H1 (cell line): ENCODE measurements around the gene HIPK1. TPM values are rescaled to one million over a fixed set of nuclear protein-coding genes. Genes with fewer than 3 reads are reported as not detected.

Experiments used
- CTCF ChIA-PET: fragments of 300-600 bp; sonication (Branson Sonifier 250); formaldehyde crosslinking; loops from one replicate; lab custom pipeline; 2021; ENCODE audit not compliant: partially characterized antibody; lab: Charles Lee
- POLR2A ChIA-PET: fragments of 300-600 bp; sonication (Branson Sonifier 250); formaldehyde crosslinking; loops from one replicate; lab custom pipeline; 2021; ENCODE audit warnings: inconsistent platforms; ENCODE audit not compliant: partially characterized antibody; lab: Charles Lee
- DNase-seq, 2 experiments: peaks; one replicate each; pipeline versions ENCODE4 v3.0.0 to v3.0.0-alpha.2; 2010 to 2022; ENCODE audit warnings: low spot score in 2 of 2, low read depth in 1 of 2, mixed read lengths in 1 of 2
- FAIRE-seq: peaks from 2 replicates; lab custom pipeline; 2011; peaks lifted over from hg19 to GRCh38; lab: Jason Lieb, UNC
- H2AFZ ChIP-seq: 2 replicates; pipeline ENCODE4 v1.8.1; 2012; ENCODE audit warnings: low read length, inconsistent platforms
- H2AK5ac ChIP-seq: 2 replicates; pipeline ENCODE4 v1.6.1; 2013; ENCODE audit warnings: low read depth, low read length
- H2BK120ac ChIP-seq: replicated peaks from 2 replicates; pipeline ENCODE3; 2013; ENCODE audit warnings: low read depth, low read length, inconsistent platforms
- H2BK12ac ChIP-seq: 2 replicates; pipeline ENCODE4 v1.6.1; 2013; ENCODE audit warnings: low read depth, low read length
- H2BK15ac ChIP-seq: 2 replicates; pipeline ENCODE4 v1.6.1; 2013; ENCODE audit warnings: low read length
- H2BK20ac ChIP-seq: 2 replicates; pipeline ENCODE4 v1.6.1; 2013; ENCODE audit warnings: low read length
- H2BK5ac ChIP-seq: 2 replicates; pipeline ENCODE4 v1.6.1; 2013; ENCODE audit warnings: low read depth, low read length
- H3K14ac ChIP-seq: 2 replicates; pipeline ENCODE4 v1.6.1; 2013; ENCODE audit warnings: inconsistent platforms; ENCODE audit not compliant: insufficient read length
- H3K18ac ChIP-seq: 2 replicates; pipeline ENCODE4 v1.6.1; 2013; ENCODE audit warnings: low read length; ENCODE audit errors: extremely low read depth
- H3K23ac ChIP-seq: 2 replicates; pipeline ENCODE4 v1.6.1; 2013; ENCODE audit warnings: inconsistent platforms; ENCODE audit not compliant: insufficient read length
- H3K23me2 ChIP-seq: 2 replicates; pipeline ENCODE4 v1.6.1; 2013; ENCODE audit warnings: low read depth, low read length
- H3K27ac ChIP-seq: 2 replicates; pipeline ENCODE4 v1.6.1; 2011; ENCODE audit warnings: low read depth, low read length, inconsistent platforms
- H3K27me3 ChIP-seq, 4 experiments: replicated peaks in 1 of 4; 1 replicate in 1 of 4; 2 replicates in 3 of 4; pipeline versions ENCODE4 v1.6.1 to v1.8.1; 2011 to 2013; ENCODE audit warnings: low read length in 3 of 4, mild to moderate bottlenecking in 3 of 4, inconsistent platforms in 2 of 4, mixed read lengths in 2 of 4, moderate library complexity in 1 of 4; ENCODE audit not compliant: control insufficient read depth in 3 of 4, insufficient read depth in 3 of 4; ENCODE audit errors: extremely low read depth in 1 of 4
- H3K36me3 ChIP-seq, 4 experiments: 2 replicates each; pipeline versions ENCODE4 v1.6.1 to v1.8.1; 2011 to 2013; ENCODE audit warnings: mild to moderate bottlenecking in 4 of 4, low read length in 3 of 4, moderate library complexity in 2 of 4, control low read depth in 1 of 4, inconsistent platforms in 1 of 4; ENCODE audit not compliant: insufficient read depth in 4 of 4, control insufficient read depth in 2 of 4
- H3K4ac ChIP-seq: replicated peaks from 2 replicates; pipeline ENCODE3; 2013; ENCODE audit warnings: low read length, low read depth, mixed read lengths, inconsistent platforms; ENCODE audit not compliant: insufficient read length
- H3K4me1 ChIP-seq, 4 experiments: replicated peaks in 1 of 4; 1 replicate in 1 of 4; 2 replicates in 3 of 4; pipeline versions ENCODE4 v1.6.1 to v1.8.1; 2011 to 2013; ENCODE audit warnings: low read length in 3 of 4, inconsistent platforms in 2 of 4, mixed read lengths in 1 of 4; ENCODE audit not compliant: insufficient read depth in 4 of 4, control insufficient read depth in 3 of 4
- H3K4me2 ChIP-seq, 2 experiments: 2 replicates each; pipeline versions ENCODE4 v1.6.1 to v1.8.1; 2011 to 2013; ENCODE audit warnings: low read depth in 2 of 2, low read length in 2 of 2, control low read depth in 1 of 2, inconsistent platforms in 1 of 2, mild to moderate bottlenecking in 1 of 2; ENCODE audit not compliant: insufficient read depth in 1 of 2
- H3K4me3 ChIP-seq, 4 experiments: fragments of 200-600, 300-600 bp in 1 of 4; sonication (generic), shearing (Covaris generic), sonication (Bioruptor Twin) in 1 of 4; 2 replicates each; pipeline versions ENCODE4 v1.5.1 to v1.8.1; 2011 to 2016; ENCODE audit warnings: low read length in 4 of 4, low read depth in 3 of 4, control low read depth in 2 of 4, inconsistent platforms in 2 of 4, mild to moderate bottlenecking in 2 of 4, mixed read lengths in 1 of 4, moderate library complexity in 1 of 4; ENCODE audit not compliant: insufficient read depth in 2 of 4; ENCODE audit errors: extremely low read depth in 1 of 4
- H3K56ac ChIP-seq: replicated peaks from 2 replicates; pipeline ENCODE3; 2013; ENCODE audit warnings: low read depth, mild to moderate bottlenecking, mixed read lengths, low read length, inconsistent platforms; ENCODE audit not compliant: insufficient read length
- H3K79me1 ChIP-seq: 2 replicates; pipeline ENCODE4 v1.6.1; 2013; ENCODE audit warnings: low read depth, low read length, control low read depth
- H3K79me2 ChIP-seq, 2 experiments: 2 replicates each; pipeline versions ENCODE4 v1.6.1 to v1.8.1; 2012 to 2013; ENCODE audit warnings: low read length in 2 of 2, mild to moderate bottlenecking in 2 of 2, inconsistent platforms in 1 of 2; ENCODE audit not compliant: insufficient read depth in 2 of 2, control insufficient read depth in 1 of 2
- H3K9ac ChIP-seq, 4 experiments: replicated peaks in 1 of 4; 1 replicate in 1 of 4; 2 replicates in 3 of 4; pipeline versions ENCODE4 v1.6.1 to v1.8.1; 2011 to 2013; ENCODE audit warnings: low read depth in 3 of 4, low read length in 3 of 4, control low read depth in 2 of 4, mild to moderate bottlenecking in 2 of 4, moderate library complexity in 2 of 4, inconsistent platforms in 1 of 4; ENCODE audit errors: extremely low read depth in 1 of 4
- H3K9me3 ChIP-seq, 2 experiments: 2 replicates each; pipeline versions ENCODE4 v1.6.1 to v1.8.1; 2012 to 2013; ENCODE audit warnings: mild to moderate bottlenecking in 2 of 2, moderate library complexity in 2 of 2, control low read depth in 1 of 2, inconsistent platforms in 1 of 2, low read depth in 1 of 2, low read length in 1 of 2, mixed read lengths in 1 of 2; ENCODE audit not compliant: insufficient read depth in 2 of 2
- H4K20me1 ChIP-seq, 2 experiments: replicated peaks in 1 of 2; 2 replicates each; pipeline versions ENCODE3 to v1.8.1; 2011 to 2013; ENCODE audit warnings: inconsistent platforms in 2 of 2, low read length in 2 of 2, mild to moderate bottlenecking in 1 of 2; ENCODE audit not compliant: insufficient read depth in 2 of 2, control insufficient read depth in 1 of 2
- H4K5ac ChIP-seq: 2 replicates; pipeline ENCODE4 v1.6.1; 2013; ENCODE audit warnings: low read length, low read depth, mixed read lengths, inconsistent platforms; ENCODE audit not compliant: insufficient read length
- H4K8ac ChIP-seq: 2 replicates; pipeline ENCODE4 v1.8.0; 2013; ENCODE audit warnings: mild to moderate bottlenecking, moderate library complexity, low read length, inconsistent platforms; ENCODE audit not compliant: insufficient read depth; ENCODE audit errors: extremely low read depth
- H4K91ac ChIP-seq: replicated peaks from 2 replicates; pipeline ENCODE3; 2013; ENCODE audit warnings: low read length, mixed read lengths, inconsistent platforms; ENCODE audit not compliant: insufficient read length
- BCL11A ChIP-seq, 2 experiments: IDR thresholded peaks; one replicate each; pipeline ENCODE4 v1.6.1; 2011; ENCODE audit warnings: low read depth in 2 of 2, low read length in 2 of 2, mild to moderate bottlenecking in 2 of 2
- CEBPB ChIP-seq: IDR thresholded peaks from 2 replicates; pipeline ENCODE4 v1.6.1; 2012; ENCODE audit warnings: low read depth, low read length
- CHD1 ChIP-seq: IDR thresholded peaks from 2 replicates; pipeline ENCODE4 v1.6.1; 2012; ENCODE audit warnings: low read depth, low read length, improper control_type of control experiment
- E2F6 ChIP-seq: IDR thresholded peaks from 2 replicates; pipeline ENCODE4 v1.6.1; 2012; ENCODE audit warnings: inconsistent platforms
- EP300 ChIP-seq, 2 experiments: IDR thresholded peaks; 1 replicate in 1 of 2; 2 replicates in 1 of 2; pipeline ENCODE4 v1.6.1; 2011 to 2012; ENCODE audit warnings: low read depth in 2 of 2, low read length in 2 of 2, mild to moderate bottlenecking in 2 of 2, borderline replicate concordance in 1 of 2, inconsistent platforms in 1 of 2, moderate library complexity in 1 of 2
- FOSL1 ChIP-seq: IDR thresholded peaks from 2 replicates; pipeline ENCODE4 v1.6.1; 2011; ENCODE audit warnings: mild to moderate bottlenecking, low read depth, low read length, moderate library complexity; ENCODE audit not compliant: insufficient read depth
- GABPA ChIP-seq: IDR thresholded peaks from 2 replicates; pipeline ENCODE4 v1.6.1; 2011; ENCODE audit warnings: mild to moderate bottlenecking, low read length, moderate library complexity, borderline replicate concordance; ENCODE audit not compliant: insufficient read depth
- GTF2F1 ChIP-seq: IDR thresholded peaks from 2 replicates; pipeline ENCODE4 v1.6.1; 2012; ENCODE audit warnings: low read depth, low read length, improper control_type of control experiment, borderline replicate concordance
- KDM1A ChIP-seq: fragments of 200-600, 300-600 bp; sonication (generic); IDR thresholded peaks from 2 replicates; pipeline ENCODE4 v1.7.1; 2016; ENCODE audit warnings: mild to moderate bottlenecking, low read length, borderline replicate concordance
- POLR2AphosphoS5 ChIP-seq: IDR thresholded peaks from 2 replicates; pipeline ENCODE4 v1.6.1; 2011; ENCODE audit warnings: low read depth, low read length
- POU5F1 ChIP-seq: IDR thresholded peaks from 2 replicates; pipeline ENCODE4 v1.6.1; 2011; ENCODE audit warnings: low read depth, mild to moderate bottlenecking, low read length, moderate library complexity
- USF2 ChIP-seq: IDR thresholded peaks from 2 replicates; pipeline ENCODE4 v1.6.1; 2011; ENCODE audit warnings: low read length, improper control_type of control experiment
- WGBS, 2 experiments: shearing (Covaris generic) in 1 of 2; methylation state at CpG; one replicate each; pipeline versions ENCODE4 v1.1.6 to v1.1.7; 2013 to 2015; ENCODE audit warnings: low lambda C conversion rate in 2 of 2, mixed read lengths in 2 of 2, inconsistent platforms in 1 of 2, low coverage in 1 of 2, missing lambda C conversion rate in 1 of 2; ENCODE audit not compliant: insufficient replicate concordance in 2 of 2, insufficient coverage in 1 of 2, insufficient read length in 1 of 2; ENCODE audit errors: extremely low coverage in 1 of 2, missing lambda C conversion rate in 1 of 2; 5-methylcytosine and 5-hydroxymethylcytosine counted together
- polyA plus RNA-seq, 7 experiments: library from polyadenylated mRNA; depleted of rRNA in 3 of 7; stranded (reverse) in 5 of 7; unstranded in 2 of 7; fragments of >200 nt in 5 of 7; fragments of 200-250 nt in 2 of 7; gene quantifications; 1 replicate in 5 of 7; 2 replicates in 1 of 7; 4 replicates in 1 of 7; pipeline versions ENCODE4 v1.2.1 to v1.2.3, GENCODE V29; 2011 to 2013; ENCODE audit warnings: missing spikeins in 2 of 7, mixed read lengths in 2 of 7
- total RNA-seq: library from RNA; stranded (reverse); fragmentation: NEBNext Ultra II Directional; extraction: Animal tissue kit (Norgen Biotek cat#: 25700); gene quantifications from 2 replicates; pipeline ENCODE4 v1.2.1, GENCODE V29; 2021

Gene HIPK1
- total and polyA plus RNA-seq, 2 of the 8 experiments (the other 6 are each of a cell fraction or from before 2014, with no cell fraction given), result 46.2 to 64.3 TPM

GRCh38 chr1:114008480-114008941 lies 79.4 kb downstream of the HIPK1 start:
- H3K79me1 ChIP-seq, result no peaks in the 10 kb centered on the region
- no peaks in the 10 kb centered on the region for H3K27me3 ChIP-seq
- no peak overlapping the region for H3K27ac ChIP-seq
- H2AK5ac ChIP-seq, result no peak overlapping the region
- H3K23me2 ChIP-seq, result no peaks in the 10 kb centered on the region
- H4K5ac ChIP-seq, result no peak overlapping the region
- no peak overlapping the region for H2BK20ac ChIP-seq
- H3K4ac ChIP-seq, result no peak overlapping the region
- no peak overlapping the region for H2AFZ ChIP-seq
- H3K4me3 ChIP-seq, result no peak overlapping the region
- no peak for TF ChIP-seq KDM1A
- no peak for TF ChIP-seq CHD1
- no peak for TF ChIP-seq FOSL1
- TF ChIP-seq BCL11A (IDR thresholded peaks at IDR 0.05; ENCODE audit: low read depth in 2 of 2, low read length in 2 of 2), result no peak
- TF ChIP-seq POLR2AphosphoS5, result no peak
- TF ChIP-seq GABPA, result no peak
- TF ChIP-seq EP300 (IDR thresholded peaks at IDR 0.05; ENCODE audit: borderline replicate concordance in 1 of 2, low read depth in 2 of 2, low read length in 2 of 2), result no peak
- TF ChIP-seq GTF2F1, result no peak
- TF ChIP-seq E2F6, result no peak
- TF ChIP-seq CEBPB, result no peak
- no peak for TF ChIP-seq POU5F1
- no peak for TF ChIP-seq USF2
- no peaks in the 10 kb centered on the region for H3K79me2 ChIP-seq
- no peak overlapping the region for H2BK15ac ChIP-seq
- no peak overlapping the region for H3K9ac ChIP-seq
- no peak for DNase-seq
- H3K18ac ChIP-seq, result no peak overlapping the region
- H2BK12ac ChIP-seq, result no peak overlapping the region
- H3K4me2 ChIP-seq, result 0 out of 4 replicates have a peak overlapping the region, but pooled peaks of 1 of the 2 experiments have one; percentile 5
- no peaks in the 10 kb centered on the region for H4K20me1 ChIP-seq
- H3K56ac ChIP-seq, result no peak overlapping the region
- WGBS, 2 experiments, result 62% methylated on average over 2 of the region's 2 CpGs; no CpG with 5 or more reads in 1 of the 2 experiments
- H3K14ac ChIP-seq, result no peak overlapping the region
- peaks cover 0 to 18% (median 7%) of the 10 kb centered on the region in 4 experiments; a peak in 4 of 7 replicates for H3K4me1 ChIP-seq
- no peak overlapping the region for H3K23ac ChIP-seq
- no peak for FAIRE-seq
- H2BK5ac ChIP-seq, result no peak overlapping the region
- no peak overlapping the region for H4K8ac ChIP-seq
- POLR2A ChIA-PET, result interaction anchor here (1.0 to 2.2 kb wide), 5 partner anchors 8 to 29 kb away, joined by 3 to 12 read pairs (median 4); no protein-coding TSS in a partner anchor
- CTCF ChIA-PET, result interaction anchor here (0.7 to 1.4 kb wide), 4 partner anchors 15 to 194 kb away, joined by 3 to 4 read pairs (median 4); no protein-coding TSS in a partner anchor
- H3K36me3 ChIP-seq, result no peaks in the 10 kb centered on the region
- H4K91ac ChIP-seq, result no peak overlapping the region
- no peak overlapping the region for H2BK120ac ChIP-seq
- H3K9me3 ChIP-seq, result no peaks in the 10 kb centered on the region; a peak in 2 of 4 replicates
